HG02885 (cell line): ENCODE results near the gene ARMH1.
"Not testable (repeated sequence)": the region's sequence is repeated elsewhere in the genome, so short reads cannot be mapped to it uniquely, and the experiment has no call there.

Experiments
- ATAC-seq: cut with Tn5 transposase; IDR thresholded peaks from one replicate; pipeline ENCODE4 v1.9.1; 2021; ENCODE audit warnings: mild to moderate bottlenecking; ENCODE audit not compliant: unreplicated experiment, poor library complexity

ARMH1 gene

GRCh38 chr1:44664730-44665370 lies 9.7 kb upstream of the ARMH1 start:
- ATAC-seq: peak; percentile 52

- ATAC-seq: not testable (repeated sequence)
Observed at GRCh38 chr1:44666719-44667118, 7.8 kb upstream of the ARMH1 start.

GRCh38 chr1:44670751-44671640 lies 3.5 kb upstream of the ARMH1 start:
- ATAC-seq: no peak

- no peak for ATAC-seq
Observed at GRCh38 chr1:44672254-44672955, 2.1 kb upstream of the ARMH1 start.

GRCh38 chr1:44672961-44673674 lies 1.4 kb upstream of the ARMH1 start:
- ATAC-seq: no peak

GRCh38 chr1:44673675-44674112 lies 820 bp upstream of the ARMH1 start:
- peak; percentile 2 for ATAC-seq

GRCh38 chr1:44675186-44675585 lies 672 bp downstream of the ARMH1 start:
- ATAC-seq: no peak

GRCh38 chr1:44676484-44677200 lies 2.1 kb downstream of the ARMH1 start:
- ATAC-seq: no peak

GRCh38 chr1:44677201-44677766 lies 2.8 kb downstream of the ARMH1 start:
- ATAC-seq: no peak

GRCh38 chr1:44678120-44678519 lies 3.6 kb downstream of the ARMH1 start:
- no peak for ATAC-seq

GRCh38 chr1:44678626-44679025 lies 4.1 kb downstream of the ARMH1 start:
- ATAC-seq: no peak

- no peak for ATAC-seq
Observed at GRCh38 chr1:44679468-44679867, 5.0 kb downstream of the ARMH1 start.

GRCh38 chr1:44681905-44682882 lies 7.7 kb downstream of the ARMH1 start:
- ATAC-seq: no peak

- no peak for ATAC-seq
Observed at GRCh38 chr1:44682883-44683265, 8.4 kb downstream of the ARMH1 start.

GRCh38 chr1:44684525-44684924 lies 10.0 kb downstream of the ARMH1 start:
- peak; percentile 71 for ATAC-seq

GRCh38 chr1:44685218-44685617 lies 10.7 kb downstream of the ARMH1 start:
- ATAC-seq: no peak

GRCh38 chr1:44685881-44686280 lies 11.4 kb downstream of the ARMH1 start:
- ATAC-seq: no peak

GRCh38 chr1:44688760-44689446 lies 14.4 kb downstream of the ARMH1 start:
- ATAC-seq: no peak
